Astrocyte (in vitro differentiated cells and primary cell): ENCODE measurements around the gene RUFY3. TPM values are rescaled to one million over a fixed set of nuclear protein-coding genes. Genes with fewer than 3 reads are reported as not detected.

ENCODE experiments used
- DNase-seq: peaks from one replicate; pipeline ENCODE4 v3.0.0-alpha.2; 2010; ENCODE audit warnings: low read depth
- FAIRE-seq: peaks from 2 replicates; lab custom pipeline; 2011; peaks lifted over from hg19 to GRCh38; lab: Jason Lieb, UNC
- H2AFZ ChIP-seq: 2 replicates; pipeline ENCODE4 v1.6.0; 2012; ENCODE audit warnings: low read depth, low read length, inconsistent platforms
- H3K27ac ChIP-seq: 2 replicates; pipeline ENCODE4 v1.5.1; 2011; ENCODE audit warnings: low read depth, low read length, inconsistent platforms
- H3K27me3 ChIP-seq: 2 replicates; pipeline ENCODE4 v1.6.0; 2011; ENCODE audit warnings: low read length, inconsistent platforms; ENCODE audit not compliant: insufficient read depth
- H3K36me3 ChIP-seq: 2 replicates; pipeline ENCODE4 v1.5.1; 2011; ENCODE audit warnings: low read length, inconsistent platforms; ENCODE audit not compliant: insufficient read depth
- H3K4me1 ChIP-seq: 2 replicates; pipeline ENCODE4 v1.5.1; 2011; ENCODE audit warnings: low read length, inconsistent platforms; ENCODE audit not compliant: insufficient read depth
- H3K4me2 ChIP-seq: 2 replicates; pipeline ENCODE4 v1.6.0; 2012; ENCODE audit warnings: low read length, inconsistent platforms
- H3K4me3 ChIP-seq: 2 replicates; pipeline ENCODE4 v1.5.1; 2011; ENCODE audit warnings: low read depth, mild to moderate bottlenecking, low read length, inconsistent platforms; ENCODE audit not compliant: insufficient read depth
- H3K79me2 ChIP-seq: 2 replicates; pipeline ENCODE4 v1.6.0; 2012; ENCODE audit warnings: mild to moderate bottlenecking, low read length, inconsistent platforms; ENCODE audit not compliant: insufficient read depth
- H3K9ac ChIP-seq: 2 replicates; pipeline ENCODE4 v1.6.0; 2012; ENCODE audit warnings: mild to moderate bottlenecking, low read length, inconsistent platforms
- H3K9me3 ChIP-seq: 2 replicates; pipeline ENCODE4 v1.5.1; 2012; ENCODE audit warnings: low read depth, mild to moderate bottlenecking, low read length, inconsistent platforms; ENCODE audit not compliant: insufficient read depth
- H4K20me1 ChIP-seq: 2 replicates; pipeline ENCODE4 v1.6.0; 2012; ENCODE audit warnings: low read length, inconsistent platforms; ENCODE audit not compliant: insufficient read depth
- H3K27ac Mint-ChIP-seq: one replicate; pipeline ENCODE4 v1.8.0; 2021; ENCODE audit warnings: mild to moderate bottlenecking, mixed read lengths; ENCODE audit not compliant: unreplicated experiment
- H3K27me3 Mint-ChIP-seq: one replicate; pipeline ENCODE4 v1.8.0; 2021; ENCODE audit warnings: low read depth, mixed read lengths; ENCODE audit not compliant: unreplicated experiment
- H3K36me3 Mint-ChIP-seq: one replicate; pipeline ENCODE4 v1.8.0; 2021; ENCODE audit warnings: low read depth, mixed read lengths; ENCODE audit not compliant: unreplicated experiment
- H3K4me1 Mint-ChIP-seq: one replicate; pipeline ENCODE4 v1.8.0; 2021; ENCODE audit warnings: low read depth, mixed read lengths; ENCODE audit not compliant: unreplicated experiment
- H3K4me3 Mint-ChIP-seq: one replicate; pipeline ENCODE4 v1.8.0; 2021; ENCODE audit warnings: mild to moderate bottlenecking, moderate library complexity, mixed read lengths; ENCODE audit not compliant: unreplicated experiment
- H3K9me3 Mint-ChIP-seq: one replicate; pipeline ENCODE4 v1.8.0; 2021; ENCODE audit warnings: mild to moderate bottlenecking, mixed read lengths; ENCODE audit not compliant: unreplicated experiment
- EZH2 ChIP-seq: IDR thresholded peaks from 2 replicates; pipeline ENCODE4 v1.6.1; 2012; ENCODE audit warnings: mild to moderate bottlenecking, low read length, inconsistent platforms; ENCODE audit not compliant: insufficient read depth
- total RNA-seq: library from RNA; stranded (reverse); gene quantifications from 2 replicates; pipeline ENCODE4 v1.2.1, GENCODE V29; 2021
- TF ChIP-seq, protein P1 (sequence below): IDR thresholded peaks from 2 replicates; pipeline ENCODE4 v1.5.1; 2011; ENCODE audit warnings: low read depth, mild to moderate bottlenecking, inconsistent platforms, low read length, moderate library complexity; ENCODE audit not compliant: insufficient read depth

The RUFY3 gene
- total RNA-seq, 1 donor from 2014 or later: 57.5 TPM

DNA sequence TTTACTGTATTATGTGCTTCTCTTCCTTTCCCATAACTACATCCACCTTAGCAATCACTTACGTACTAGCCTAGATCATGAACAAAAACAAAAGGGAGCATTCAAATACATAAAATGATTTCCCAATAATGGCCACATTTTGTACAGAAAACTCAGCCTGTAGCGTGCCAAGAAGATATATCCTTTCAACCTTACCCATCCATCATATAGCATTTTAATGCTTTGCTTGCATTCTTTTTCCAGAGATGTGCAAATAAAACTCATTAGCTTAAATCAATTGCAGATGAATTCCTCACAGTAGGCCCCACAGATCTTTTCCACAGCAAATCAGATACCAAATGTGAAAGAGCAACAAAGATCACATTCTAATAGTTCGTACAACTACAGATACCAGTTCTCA lies 97.2 kb downstream of the RUFY3 start:
- H3K27ac Mint-ChIP-seq: no peak overlapping the region
- Histone ChIP-seq H3K27me3 (no peaks in the 10 kb centered on the region), H3K4me3 (no peak overlapping the region), H2AFZ (no peak overlapping the region), H3K27ac (no peak overlapping the region), H3K79me2 (no peaks in the 10 kb centered on the region), H3K4me2 (no peak overlapping the region), H3K9me3 (no peaks in the 10 kb centered on the region), H4K20me1 (peaks cover 14% of the 10 kb centered on the region), H3K9ac (no peak overlapping the region), H3K36me3 (peaks cover 35% of the 10 kb centered on the region), H3K4me1 (no peaks in the 10 kb centered on the region)
- FAIRE-seq (no peak), DNase-seq (no peak)
- H3K27me3 Mint-ChIP-seq: no peaks in the 10 kb centered on the region
- H3K4me1 Mint-ChIP-seq: no peaks in the 10 kb centered on the region
- no peak for TF ChIP-seq EZH2
- TF ChIP-seq, protein P1, sequence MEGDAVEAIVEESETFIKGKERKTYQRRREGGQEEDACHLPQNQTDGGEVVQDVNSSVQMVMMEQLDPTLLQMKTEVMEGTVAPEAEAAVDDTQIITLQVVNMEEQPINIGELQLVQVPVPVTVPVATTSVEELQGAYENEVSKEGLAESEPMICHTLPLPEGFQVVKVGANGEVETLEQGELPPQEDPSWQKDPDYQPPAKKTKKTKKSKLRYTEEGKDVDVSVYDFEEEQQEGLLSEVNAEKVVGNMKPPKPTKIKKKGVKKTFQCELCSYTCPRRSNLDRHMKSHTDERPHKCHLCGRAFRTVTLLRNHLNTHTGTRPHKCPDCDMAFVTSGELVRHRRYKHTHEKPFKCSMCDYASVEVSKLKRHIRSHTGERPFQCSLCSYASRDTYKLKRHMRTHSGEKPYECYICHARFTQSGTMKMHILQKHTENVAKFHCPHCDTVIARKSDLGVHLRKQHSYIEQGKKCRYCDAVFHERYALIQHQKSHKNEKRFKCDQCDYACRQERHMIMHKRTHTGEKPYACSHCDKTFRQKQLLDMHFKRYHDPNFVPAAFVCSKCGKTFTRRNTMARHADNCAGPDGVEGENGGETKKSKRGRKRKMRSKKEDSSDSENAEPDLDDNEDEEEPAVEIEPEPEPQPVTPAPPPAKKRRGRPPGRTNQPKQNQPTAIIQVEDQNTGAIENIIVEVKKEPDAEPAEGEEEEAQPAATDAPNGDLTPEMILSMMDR: no peak
- peaks cover 10% of the 10 kb centered on the region for H3K36me3 Mint-ChIP-seq
- H3K9me3 Mint-ChIP-seq: no peaks in the 10 kb centered on the region
- no peak overlapping the region for H3K4me3 Mint-ChIP-seq

DNA sequence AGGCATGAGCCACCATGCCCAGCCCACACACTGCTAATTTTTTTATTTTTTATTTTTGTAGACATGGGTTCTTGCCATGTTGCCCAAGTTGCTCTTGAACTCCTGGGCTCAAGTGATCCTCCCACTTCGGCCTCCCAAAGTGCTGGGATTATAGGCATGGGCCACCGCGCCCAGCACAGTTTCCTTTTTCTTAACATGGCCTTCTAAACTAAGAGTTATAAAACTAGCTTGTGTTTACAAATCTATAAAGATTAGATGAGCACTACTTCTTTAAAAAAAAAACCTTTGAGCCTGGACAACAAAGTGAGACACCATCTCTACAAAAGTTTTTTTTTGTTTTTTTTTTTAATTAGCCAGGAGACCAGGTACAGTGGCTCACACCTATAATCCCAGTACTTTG lies 107.3 kb downstream of the RUFY3 start:
- Histone ChIP-seq H3K9ac (no peak overlapping the region), H2AFZ (no peak overlapping the region), H3K27ac (no peak overlapping the region), H3K9me3 (no peaks in the 10 kb centered on the region), H3K4me1 (no peaks in the 10 kb centered on the region), H3K79me2 (peaks cover 31% of the 10 kb centered on the region), H3K27me3 (no peaks in the 10 kb centered on the region), H3K4me2 (no peak overlapping the region), H3K4me3 (no peak overlapping the region), H3K36me3 (peaks cover 59% of the 10 kb centered on the region), H4K20me1 (peaks cover 30% of the 10 kb centered on the region)
- Mint-ChIP-seq H3K27me3 (no peaks in the 10 kb centered on the region), H3K9me3 (no peaks in the 10 kb centered on the region), H3K27ac (no peak overlapping the region), H3K4me3 (no peak overlapping the region), H3K4me1 (no peaks in the 10 kb centered on the region), H3K36me3 (peaks cover 8% of the 10 kb centered on the region)
- DNase-seq (no peak), FAIRE-seq (no peak)
- TF ChIP-seq EZH2: no peak
- TF ChIP-seq, protein P1: no peak

DNA sequence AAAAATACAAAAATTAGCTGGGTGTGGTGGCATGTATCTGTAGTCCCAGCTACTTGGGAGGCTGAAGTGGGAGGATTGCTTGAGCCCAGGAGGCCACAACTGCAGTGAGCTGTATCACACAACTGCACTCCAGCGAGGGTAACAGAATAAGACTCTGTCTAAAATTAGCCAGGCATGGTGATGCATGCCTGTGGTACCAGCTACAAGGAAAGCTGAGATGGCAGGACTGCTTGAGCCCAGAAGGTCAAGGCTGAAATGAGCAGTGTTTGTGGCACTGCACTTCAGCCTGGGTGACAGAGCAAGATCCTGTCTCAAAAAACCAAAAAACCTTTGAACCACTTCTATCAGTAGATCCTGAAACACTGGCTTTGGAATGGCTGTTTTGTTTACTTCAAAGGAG lies 107.7 kb downstream of the RUFY3 start:
- no peak overlapping the region for H3K9ac ChIP-seq
- DNase-seq (no peak), FAIRE-seq (no peak)
- peaks cover 35% of the 10 kb centered on the region for H4K20me1 ChIP-seq
- no peaks in the 10 kb centered on the region for H3K27me3 ChIP-seq
- TF ChIP-seq, protein P1: no peak
- no peak for TF ChIP-seq EZH2
- no peaks in the 10 kb centered on the region for H3K9me3 ChIP-seq
- Mint-ChIP-seq H3K27me3 (no peaks in the 10 kb centered on the region), H3K9me3 (no peaks in the 10 kb centered on the region), H3K36me3 (peaks cover 8% of the 10 kb centered on the region), H3K4me3 (peak overlapping the region; percentile 20), H3K4me1 (no peaks in the 10 kb centered on the region), H3K27ac (no peak overlapping the region)
- H3K4me2 ChIP-seq: no peak overlapping the region
- no peak overlapping the region for H3K27ac ChIP-seq
- H3K4me3 ChIP-seq: no peak overlapping the region
- no peak overlapping the region for H2AFZ ChIP-seq
- H3K79me2 ChIP-seq: peaks cover 35% of the 10 kb centered on the region
- H3K36me3 ChIP-seq: peaks cover 59% of the 10 kb centered on the region
- no peaks in the 10 kb centered on the region for H3K4me1 ChIP-seq
